K562 (cell line): ENCODE results near the gene CCNK. TPM values are rescaled to one million over a fixed set of nuclear protein-coding genes. Genes with fewer than 3 reads are reported as not detected.

Experiments used
- ATAC-seq: fragments of 200-7000 bp; cut with Tn5 transposase; 3 replicates; pipeline ENCODE4 v1.9.1; 2020; ENCODE audit warnings: moderate library complexity
- BruUV-seq: library from RNA; stranded (reverse); fragments of 400-500 nt; replicated peaks from 2 replicates; lab custom pipeline; 2021; lab: Mats Ljungman, UMichigan
- CTCF ChIA-PET: fragments of 300-600 bp; formaldehyde crosslinking; extraction: SDS; loops from one replicate; lab custom pipeline; 2021; ENCODE audit warnings: low intra/inter-chr PET ratio; lab: Yijun Ruan, JAX
- POLR2A ChIA-PET: fragments of 300-600, 350-650 bp; sonication (Branson Sonifier 250); formaldehyde crosslinking; extraction: SDS; loops from one replicate; lab custom pipeline; 2021; ENCODE audit warnings: antibody characterized with exemption, inconsistent platforms; lab: Yijun Ruan, JAX
- DNase-seq, 4 experiments: peaks; one replicate each; pipeline versions ENCODE4 v3.0.0 to v3.0.0-alpha.2; 2011 to 2018; ENCODE audit warnings: low spot score in 3 of 4, mixed read lengths in 3 of 4; ENCODE audit errors: extremely low read depth in 1 of 4
- FAIRE-seq: peaks from 2 replicates; lab custom pipeline; 2011; peaks lifted over from hg19 to GRCh38; lab: Jason Lieb, UNC
- H2AFZ ChIP-seq: 2 replicates; pipeline ENCODE4 v1.6.0; 2011; ENCODE audit warnings: low read depth, low read length, control low read depth, inconsistent platforms
- H3K27ac ChIP-seq: fragments of 200-600 bp; 3 replicates; pipeline ENCODE4 v1.8.0; 2011; ENCODE audit warnings: low read depth, mild to moderate bottlenecking, control low read depth, inconsistent platforms, low read length, moderate library complexity, mixed read lengths; ENCODE audit errors: extremely low read depth
- H3K27me3 ChIP-seq, 2 experiments: fragments of 300-600 bp in 1 of 2; 2 replicates in 1 of 2; 3 replicates in 1 of 2; pipeline versions ENCODE4 v1.6.0 to v1.8.0; 2011; ENCODE audit warnings: inconsistent platforms in 2 of 2, low read length in 2 of 2, mild to moderate bottlenecking in 1 of 2, mixed read lengths in 1 of 2, moderate library complexity in 1 of 2; ENCODE audit not compliant: control insufficient read depth in 2 of 2, insufficient read depth in 2 of 2
- H3K36me3 ChIP-seq: fragments of 300-600 bp; 3 replicates; pipeline ENCODE4 v1.8.0; 2011; ENCODE audit warnings: mild to moderate bottlenecking, low read length, inconsistent platforms; ENCODE audit not compliant: control insufficient read depth, insufficient read depth
- H3K4me1 ChIP-seq, 2 experiments: fragments of 200-600 bp in 1 of 2; replicated peaks in 1 of 2; 2 replicates in 1 of 2; 3 replicates in 1 of 2; pipeline versions ENCODE4 v1.5.1 to v1.8.0; 2011; ENCODE audit warnings: inconsistent platforms in 2 of 2, low read length in 2 of 2, mild to moderate bottlenecking in 1 of 2, mixed read lengths in 1 of 2, moderate library complexity in 1 of 2; ENCODE audit not compliant: control insufficient read depth in 2 of 2, insufficient read depth in 2 of 2
- H3K4me2 ChIP-seq: 2 replicates; pipeline ENCODE4 v1.6.1; 2011; ENCODE audit warnings: low read length, control low read depth, inconsistent platforms, mixed read lengths; ENCODE audit not compliant: insufficient read depth
- H3K4me3 ChIP-seq: fragments of 200-600 bp; sonication (generic), shearing (Covaris generic); 2 replicates; pipeline ENCODE4 v1.5.1; 2016; ENCODE audit warnings: control low read depth, inconsistent platforms
- H3K79me2 ChIP-seq: fragments of 200-600 bp; 3 replicates; pipeline ENCODE4 v1.8.0; 2011; ENCODE audit warnings: low read length, inconsistent platforms; ENCODE audit not compliant: control insufficient read depth, insufficient read depth
- H3K9ac ChIP-seq, 2 experiments: 2 replicates each; pipeline versions ENCODE4 v1.6.0 to v1.6.1; 2011; ENCODE audit warnings: low read depth in 2 of 2, low read length in 2 of 2, control low read depth in 1 of 2, inconsistent platforms in 1 of 2, mild to moderate bottlenecking in 1 of 2, mixed read lengths in 1 of 2; ENCODE audit not compliant: insufficient read depth in 1 of 2
- H3K9me1 ChIP-seq: one replicate; pipeline ENCODE4 v1.6.0; 2011; ENCODE audit warnings: inconsistent platforms, mild to moderate bottlenecking, low read length, moderate library complexity; ENCODE audit not compliant: control insufficient read depth, insufficient read depth
- H3K9me3 ChIP-seq: replicated peaks from 2 replicates; pipeline ENCODE4 v1.5.1; 2011; ENCODE audit warnings: low read depth, low read length, inconsistent platforms; ENCODE audit not compliant: control insufficient read depth, insufficient read depth
- H4K20me1 ChIP-seq: replicated peaks from 2 replicates; pipeline ENCODE4 v1.6.1; 2011; ENCODE audit warnings: low read length, inconsistent platforms, mixed read lengths; ENCODE audit not compliant: control insufficient read depth, insufficient read depth
- CBX2 ChIP-seq: fragments of 200-600 bp; sonication (generic); IDR thresholded peaks from one replicate; pipeline ENCODE4 v1.6.1; 2012; ENCODE audit warnings: mild to moderate bottlenecking, low read length, inconsistent platforms; ENCODE audit not compliant: insufficient read depth, poor library complexity, severe bottlenecking
- CEBPG ChIP-seq, 3 experiments: fragments of 200-800 bp in 1 of 3; sonication (Bioruptor generic) in 1 of 3; sonication (generic) in 1 of 3; formaldehyde crosslinking in 1 of 3; IDR thresholded peaks in 2 of 3; conservative IDR thresholded peaks in 1 of 3; 2 replicates each; pipeline versions ENCODE4 v1.6.1 to v1.8.0; 2016 to 2022; ENCODE audit warnings: missing compliant biosample characterization in 2 of 3, missing genetic modification characterization in 2 of 3, mild to moderate bottlenecking in 1 of 3, missing genetic modification reagents in 1 of 3
- CREB1 ChIP-seq, 2 experiments: sonication (generic) in 1 of 2; formaldehyde crosslinking in 1 of 2; IDR thresholded peaks; 2 replicates each; pipeline versions ENCODE4 v1.6.1 to v1.8.0; 2012 to 2022; ENCODE audit warnings: inconsistent platforms in 1 of 2, mild to moderate bottlenecking in 1 of 2, missing genetic modification reagents in 1 of 2, moderate library complexity in 1 of 2
- CUX1 ChIP-seq: fragments of 200-800 bp; sonication (Bioruptor generic); IDR thresholded peaks from 2 replicates; pipeline ENCODE4 v1.6.1; 2016; ENCODE audit warnings: missing genetic modification characterization, missing compliant biosample characterization
- EP300 ChIP-seq: IDR thresholded peaks from 2 replicates; pipeline ENCODE4 v1.6.1; 2012; ENCODE audit warnings: low read length, improper control_type of control experiment
- GABPB2 ChIP-seq: fragments of 250-450 bp; sonication (Bioruptor Pico); conservative IDR thresholded peaks from 2 replicates; pipeline ENCODE4 v1.5.1; 2021; ENCODE audit warnings: mild to moderate bottlenecking
- MITF ChIP-seq: IDR thresholded peaks from 2 replicates; pipeline ENCODE4 v1.6.1; 2014; ENCODE audit warnings: antibody characterized with exemption
- POLR2H ChIP-seq: IDR thresholded peaks from 2 replicates; pipeline ENCODE4 v1.6.1; 2016; ENCODE audit warnings: missing genetic modification characterization, low read depth, mild to moderate bottlenecking, control low read depth, missing compliant biosample characterization, moderate library complexity
- RFX5 ChIP-seq: IDR thresholded peaks from 2 replicates; pipeline ENCODE4 v1.6.1; 2011; ENCODE audit warnings: low read depth, mild to moderate bottlenecking, improper control_type of control experiment, low read length
- TCF7L2 ChIP-seq: fragments of 150-350 bp; IDR thresholded peaks from 2 replicates; pipeline ENCODE4 v1.6.1; 2016; ENCODE audit warnings: low read depth, mild to moderate bottlenecking, low read length, moderate library complexity
- TFAP4 ChIP-seq: sonication (generic); formaldehyde crosslinking; IDR thresholded peaks from 2 replicates; pipeline ENCODE4 v1.8.0; 2022; ENCODE audit warnings: missing genetic modification reagents, mild to moderate bottlenecking, moderate library complexity, borderline replicate concordance
- ZNF384 ChIP-seq: IDR thresholded peaks from 2 replicates; pipeline ENCODE4 v1.6.1; 2012; ENCODE audit warnings: low read depth, low read length, improper control_type of control experiment
- ZNF717 ChIP-seq: fragments of 250-450 bp; sonication (Bioruptor Pico); IDR thresholded peaks from 2 replicates; pipeline ENCODE4 v1.5.0; 2021
- WGBS: fragments of 100-300 bp; shearing (Covaris generic); methylation state at CpG from one replicate; pipeline ENCODE4 v1.1.6; 2016; ENCODE audit warnings: low coverage, mixed read lengths; ENCODE audit not compliant: insufficient coverage; ENCODE audit errors: missing lambda C conversion rate; 5-methylcytosine and 5-hydroxymethylcytosine counted together
- in situ Hi-C: fragments of 300-500 bp; cut with MboI; formaldehyde crosslinking; loops from 4 replicates; pipeline ENCODE4 v1.15.0; 2018; ENCODE audit warnings: inconsistent platforms, mixed read lengths
- intact Hi-C: fragments of 100-400 bp; cut with micrococcal nuclease; formaldehyde crosslinking; loops from 2 replicates; pipeline ENCODE4 v1.14.2; 2022
- polyA plus RNA-seq, 8 experiments: library from polyadenylated mRNA; depleted of rRNA in 4 of 8; stranded (reverse) in 5 of 8; unstranded in 3 of 8; fragments of >200 nt; fragmentation: Nextera tagmentation in 2 of 8; fragmentation: Illumina TruSeq in 1 of 8; extraction: Ambion mirVana in 2 of 8; extraction: Trizol in 1 of 8; gene quantifications; 2 replicates each; pipeline versions ENCODE4 v1.2.1 to v1.2.3, GENCODE V29; 2011 to 2014; ENCODE audit warnings: inconsistent platforms in 1 of 8, missing spikeins in 1 of 8
- total RNA-seq, 7 experiments: library from RNA; depleted of rRNA in 6 of 7; stranded (reverse); fragments of >200 nt in 6 of 7; fragmentation: Illumina TruSeq in 2 of 7; extraction: Trizol in 2 of 7; gene quantifications; 2 replicates each; pipeline versions ENCODE4 v1.2.1 to v1.2.3, GENCODE V29; 2011 to 2021; ENCODE audit warnings: low replicate concordance in 1 of 7

The CCNK gene
- total and polyA plus RNA-seq, 9 of the 15 experiments (the other 6 are each of a cell fraction or from before 2014, with no cell fraction given), result 5.8 to 84.2 (median 16.4) TPM

GRCh38 chr14:99473458-99473857 lies 7.8 kb upstream of the CCNK start (continued):
- TF ChIP-seq CUX1 (CRISPR knock-in tag), result no peak

- DNase-seq (peak in 2 of 4 experiments; percentile 16 to 63), ATAC-seq (peak; percentile 75), FAIRE-seq (no peak)
- Histone ChIP-seq H4K20me1 (peaks cover 12% of the 10 kb centered on the region; the same call in 1 of the 2 replicates), H3K79me2 (peaks cover 97% of the 10 kb centered on the region), H3K4me2 (peak overlapping the region; percentile 73), H3K4me3 (no peak overlapping the region), H3K27ac (peak overlapping the region; percentile 65), H3K9me3 (no peaks in the 10 kb centered on the region), H2AFZ (peak overlapping the region; percentile 71), H3K4me1 (peaks cover 5 to 36% of the 10 kb centered on the region in 2 experiments; a peak in 4 of 5 replicates), H3K9me1 (no peaks in the 10 kb centered on the region), H3K36me3 (no peaks in the 10 kb centered on the region), H3K9ac (peak overlapping the region; percentile 59 to 74; a peak in 3 of 4 replicates), H3K27me3 (no peaks in the 10 kb centered on the region)
- WGBS, result 5% methylated on average over 9 of the region's 9 CpGs
- no TSS peak for BruUV-seq
- CTCF ChIA-PET, result no interaction called here
- in situ Hi-C loops, result no loop called here
- POLR2A ChIA-PET, result interaction anchor here (0.8 to 2.0 kb wide), 4 partner anchors 11 to 122 kb away, joined by 3 to 10 read pairs (median 4); no protein-coding TSS in a partner anchor
- intact Hi-C loops, result no loop called here
- TF ChIP-seq POLR2H (tag) (no peak), ZNF717 (CRISPR knock-in tag) (no peak), RFX5 (no peak), CEBPG (CRISPR knock-in tag; IDR thresholded peaks at IDR 0.05) (no peak), CEBPG (tag; conservative IDR thresholded peaks at IDR 0.05 in 1 of 2, IDR thresholded peaks at IDR 0.05 in 1 of 2) (no peak), CBX2 (no peak), ZNF384 (no peak), TFAP4 (CRISPR knock-in tag) (no peak), TCF7L2 (no peak), EP300 (no peak), GABPB2 (CRISPR knock-in tag) (no peak), CREB1 (IDR thresholded peaks at IDR 0.05) (no peak), CREB1 (CRISPR knock-in tag; IDR thresholded peaks at IDR 0.05) (no peak), MITF (no peak)
These were observed 6.0 kb upstream of the CCNK start for GRCh38 chr14:99475179-99475578.
